Measurements from ENCODE around the gene ATP5ME. TPM values are rescaled to one million over a fixed set of nuclear protein-coding genes. Genes with fewer than 3 reads are reported as not detected.

Gene ATP5ME
- total and polyA plus RNA-seq, 2 donors from 2014 or later: 248 to 1,928 TPM

GRCh38 chr4:710116-710515 is 36.0 kb upstream of the ATP5ME start:
- no peak overlapping the region for H3K27ac ChIP-seq (ENCODE audit: low read depth in 2 of 2, low read length in 2 of 2)
- H3K9me3 ChIP-seq (ENCODE audit: control insufficient read depth in 2 of 3, insufficient read depth in 1 of 3, low read length in 3 of 3): no peaks in the 10 kb centered on the region
- no peak overlapping the region for H3K4me3 ChIP-seq (ENCODE audit: low read length in 3 of 3)
- no peak for DNase-seq
- H3K9ac ChIP-seq (ENCODE audit: low read length in 3 of 3): no peak overlapping the region
- H3K27me3 ChIP-seq (ENCODE audit: control insufficient read depth, insufficient read depth, low read length): no peaks in the 10 kb centered on the region
- FAIRE-seq: no peak
- peaks cover 0 to 22% (median 0%) of the 10 kb centered on the region in 3 donors for H3K4me1 ChIP-seq (ENCODE audit: control insufficient read depth in 2 of 3, insufficient read depth in 2 of 3, low read depth in 1 of 3, low read length in 3 of 3)
- no peak for TF ChIP-seq CTCF (IDR thresholded peaks at IDR 0.05; ENCODE audit: borderline replicate concordance, extremely low read depth, insufficient read depth)
- H3K36me3 ChIP-seq (ENCODE audit: control insufficient read depth in 2 of 3, insufficient read depth in 3 of 3, low read length in 3 of 3): no peaks in the 10 kb centered on the region
- intact Hi-C loops (cut with DNase I): no loop called here

- Histone ChIP-seq H3K4me1 (ENCODE audit: control insufficient read depth in 2 of 3, insufficient read depth in 2 of 3, low read depth in 1 of 3, low read length in 3 of 3) (peaks cover 0 to 25% (median 0%) of the 10 kb centered on the region in 3 donors), H3K4me3 (ENCODE audit: low read length in 3 of 3) (no peak overlapping the region), H3K36me3 (ENCODE audit: control insufficient read depth in 2 of 3, insufficient read depth in 3 of 3, low read length in 3 of 3) (no peaks in the 10 kb centered on the region), H3K27me3 (ENCODE audit: control insufficient read depth, insufficient read depth, low read length) (no peaks in the 10 kb centered on the region), H3K9ac (ENCODE audit: low read length in 3 of 3) (no peak overlapping the region), H3K9me3 (ENCODE audit: control insufficient read depth in 2 of 3, insufficient read depth in 1 of 3, low read length in 3 of 3) (no peaks in the 10 kb centered on the region), H3K27ac (ENCODE audit: low read depth in 2 of 2, low read length in 2 of 2) (no peak overlapping the region)
- intact Hi-C loops (cut with DNase I): no loop called here
- FAIRE-seq: no peak
- TF ChIP-seq CTCF (IDR thresholded peaks at IDR 0.05; ENCODE audit: borderline replicate concordance, extremely low read depth, insufficient read depth): no peak
- no peak for DNase-seq
Observed at GRCh38 chr4:709348-709747, 35.3 kb upstream of the ATP5ME start.

- H3K9me3 ChIP-seq (ENCODE audit: control insufficient read depth in 2 of 3, insufficient read depth in 1 of 3, low read length in 3 of 3): no peaks in the 10 kb centered on the region
- intact Hi-C loops (cut with DNase I): no loop called here
- no peak for TF ChIP-seq CTCF (IDR thresholded peaks at IDR 0.05; ENCODE audit: borderline replicate concordance, extremely low read depth, insufficient read depth)
- no peak for FAIRE-seq
- DNase-seq: no peak
- peak overlapping the region in 2 of 3 donors; percentile 12 to 21 for H3K4me3 ChIP-seq (ENCODE audit: low read length in 3 of 3)
- peaks cover 0 to 25% (median 0%) of the 10 kb centered on the region in 3 donors for H3K4me1 ChIP-seq (ENCODE audit: control insufficient read depth in 2 of 3, insufficient read depth in 2 of 3, low read depth in 1 of 3, low read length in 3 of 3)
- no peaks in the 10 kb centered on the region for H3K27me3 ChIP-seq (ENCODE audit: control insufficient read depth, insufficient read depth, low read length)
- no peaks in the 10 kb centered on the region for H3K36me3 ChIP-seq (ENCODE audit: control insufficient read depth in 2 of 3, insufficient read depth in 3 of 3, low read length in 3 of 3)
- no peak overlapping the region for H3K9ac ChIP-seq (ENCODE audit: low read length in 3 of 3)
- H3K27ac ChIP-seq (ENCODE audit: low read depth in 2 of 2, low read length in 2 of 2): no peak overlapping the region
Observed at GRCh38 chr4:708631-708933, 34.5 kb upstream of the ATP5ME start.

GRCh38 chr4:707929-708630 is 34.0 kb upstream of the ATP5ME start:
- Histone ChIP-seq H3K4me3 (ENCODE audit: low read length in 3 of 3) (peak overlapping the region in 2 of 3 donors; percentile 12 to 21), H3K4me1 (ENCODE audit: control insufficient read depth in 2 of 3, insufficient read depth in 2 of 3, low read depth in 1 of 3, low read length in 3 of 3) (peaks cover 0 to 25% (median 0%) of the 10 kb centered on the region in 3 donors), H3K36me3 (ENCODE audit: control insufficient read depth in 2 of 3, insufficient read depth in 3 of 3, low read length in 3 of 3) (no peaks in the 10 kb centered on the region), H3K9ac (ENCODE audit: low read length in 3 of 3) (peak overlapping the region in 1 of 3 donors; percentile 6), H3K27ac (ENCODE audit: low read depth in 2 of 2, low read length in 2 of 2) (no peak overlapping the region), H3K27me3 (ENCODE audit: control insufficient read depth, insufficient read depth, low read length) (no peaks in the 10 kb centered on the region), H3K9me3 (ENCODE audit: control insufficient read depth in 2 of 3, insufficient read depth in 1 of 3, low read length in 3 of 3) (no peaks in the 10 kb centered on the region)
- TF ChIP-seq CTCF (IDR thresholded peaks at IDR 0.05; ENCODE audit: borderline replicate concordance, extremely low read depth, insufficient read depth): no peak
- DNase-seq (no peak), FAIRE-seq (no peak)
- intact Hi-C loops (cut with DNase I): no loop called here

Data from kidney (tissue), 14 donors.